Caco-2 (cell line): ENCODE measurements around the gene PGM1. TPM values are rescaled to one million over a fixed set of nuclear protein-coding genes. Genes with fewer than 3 reads are reported as not detected.

Experiments used
- BruUV-seq: library from RNA; stranded (reverse); fragments of 400-500 nt; replicated peaks from 2 replicates; lab custom pipeline; 2021; lab: Mats Ljungman, UMichigan
- CTCF ChIA-PET: fragments of 300-600 bp; sonication (Branson Sonifier 250); formaldehyde crosslinking; loops from one replicate; lab custom pipeline; 2022; ENCODE audit warnings: antibody characterized with exemption; lab: Charles Lee
- POLR2A ChIA-PET: fragments of 300-600 bp; sonication (Branson Sonifier 250); formaldehyde crosslinking; loops from one replicate; lab custom pipeline; 2022; ENCODE audit warnings: antibody characterized with exemption; lab: Charles Lee
- DNase-seq, 2 experiments: peaks; one replicate each; pipeline versions ENCODE4 v3.0.0 to v3.0.0-alpha.2; 2020 to 2022
- H3K27me3 ChIP-seq: replicated peaks from 2 replicates; pipeline ENCODE4 v1.6.0; 2011; ENCODE audit warnings: low read length; ENCODE audit not compliant: control insufficient read depth, insufficient read depth
- H3K36me3 ChIP-seq: 2 replicates; pipeline ENCODE4 v1.5.1; 2011; ENCODE audit warnings: low read length; ENCODE audit not compliant: control insufficient read depth, insufficient read depth
- H3K4me1 ChIP-seq: fragments of 250-450 bp; sonication (Bioruptor Pico); 2 replicates; pipeline ENCODE4 v1.5.1; 2020; ENCODE audit warnings: mild to moderate bottlenecking
- H3K4me3 ChIP-seq: 2 replicates; pipeline ENCODE4 v1.5.1; 2011; ENCODE audit warnings: low read depth, mild to moderate bottlenecking, control low read depth, low read length
- H3K9me3 ChIP-seq: fragments of 250-450 bp; sonication (Bioruptor Pico); 2 replicates; pipeline ENCODE4 v1.5.1; 2020; ENCODE audit warnings: mild to moderate bottlenecking, moderate library complexity
- H3K27ac Mint-ChIP-seq: one replicate; pipeline ENCODE4 v1.8.0; 2022; ENCODE audit warnings: mixed read lengths; ENCODE audit not compliant: unreplicated experiment
- H3K27me3 Mint-ChIP-seq: one replicate; pipeline ENCODE4 v1.8.0; 2022; ENCODE audit warnings: mixed read lengths; ENCODE audit not compliant: insufficient read depth, unreplicated experiment
- H3K36me3 Mint-ChIP-seq: one replicate; pipeline ENCODE4 v1.8.0; 2022; ENCODE audit warnings: mild to moderate bottlenecking, mixed read lengths; ENCODE audit not compliant: insufficient read depth, unreplicated experiment
- H3K4me1 Mint-ChIP-seq: one replicate; pipeline ENCODE4 v1.8.0; 2022; ENCODE audit warnings: low read depth, mixed read lengths; ENCODE audit not compliant: unreplicated experiment
- H3K4me3 Mint-ChIP-seq: one replicate; pipeline ENCODE4 v1.8.0; 2022; ENCODE audit warnings: mild to moderate bottlenecking, moderate library complexity, mixed read lengths; ENCODE audit not compliant: unreplicated experiment
- H3K9me3 Mint-ChIP-seq: one replicate; pipeline ENCODE4 v1.8.0; 2022; ENCODE audit warnings: mixed read lengths; ENCODE audit not compliant: unreplicated experiment
- CTCF ChIP-seq, 2 experiments: fragments of 200-600 bp in 1 of 2; IDR thresholded peaks; 1 replicate in 1 of 2; 2 replicates in 1 of 2; pipeline versions ENCODE4 v1.5.1 to v1.8.0; 2011 to 2022; ENCODE audit warnings: antibody characterized with exemption in 1 of 2, control low read depth in 1 of 2, inconsistent platforms in 1 of 2, low read depth in 1 of 2, low read length in 1 of 2, mild to moderate bottlenecking in 1 of 2, moderate library complexity in 1 of 2; ENCODE audit not compliant: insufficient read depth in 1 of 2, severe bottlenecking in 1 of 2, unreplicated experiment in 1 of 2
- intact Hi-C: fragments of 100-400 bp; cut with micrococcal nuclease; formaldehyde crosslinking; loops from one replicate; pipeline ENCODE4 v1.10.0; 2022; ENCODE audit not compliant: unreplicated experiment
- total RNA-seq: library from RNA; stranded (reverse); gene quantifications from 2 replicates; pipeline ENCODE4 v1.2.3, GENCODE V29; 2022

Gene PGM1
- total RNA-seq, 1 experiment from 2014 or later, result 22.5 TPM

GRCh38 chr1:63662056-63662836 is 69.0 kb downstream of the PGM1 start:
- Mint-ChIP-seq H3K4me1 (no peaks in the 10 kb centered on the region), H3K9me3 (no peaks in the 10 kb centered on the region), H3K36me3 (no peaks in the 10 kb centered on the region), H3K27ac (peak overlapping the region; percentile 53), H3K4me3 (no peak overlapping the region), H3K27me3 (no peaks in the 10 kb centered on the region)
- BruUV-seq, result no TSS peak
- Histone ChIP-seq H3K4me3 (no peak overlapping the region), H3K36me3 (no peaks in the 10 kb centered on the region), H3K27me3 (no peaks in the 10 kb centered on the region), H3K4me1 (0 out of 2 replicates have a peak, but pooled peaks cover 4% of the 10 kb centered on the region), H3K9me3 (0 out of 2 replicates have a peak, but pooled peaks cover 3% of the 10 kb centered on the region)
- no peak for DNase-seq
- no peak for TF ChIP-seq CTCF (IDR thresholded peaks at IDR 0.05; ENCODE audit: insufficient read depth in 1 of 2, low read depth in 1 of 2, low read length in 1 of 2, severe bottlenecking in 1 of 2, unreplicated experiment in 1 of 2)
- POLR2A ChIA-PET, result interaction anchor here (0.6 kb wide), 1 partner anchor 281 kb away, joined by 3 read pairs; no protein-coding TSS in a partner anchor
- CTCF ChIA-PET, result no interaction called here
- intact Hi-C loops, result no loop called here

DNA sequence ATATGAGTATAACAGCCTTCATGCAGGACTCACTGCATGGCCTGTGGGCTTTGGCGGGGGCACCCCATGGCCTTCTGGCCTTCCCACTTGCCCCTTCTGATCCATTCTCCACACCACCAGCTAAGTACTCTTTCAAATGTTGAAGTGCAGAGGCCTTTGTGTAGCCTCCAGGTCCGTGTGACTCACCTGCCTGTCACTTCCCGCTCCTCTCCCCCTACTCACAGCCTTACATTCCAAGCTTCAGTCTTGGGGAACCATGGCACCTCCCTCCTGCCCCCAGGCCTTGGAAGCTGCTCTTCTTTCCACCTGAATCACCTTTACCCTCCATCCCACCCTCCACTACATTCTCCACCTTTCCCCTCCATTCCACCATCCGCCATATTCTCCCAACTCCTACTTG is 69.6 kb downstream of the PGM1 start:
- no peak for TF ChIP-seq CTCF (IDR thresholded peaks at IDR 0.05; ENCODE audit: insufficient read depth in 1 of 2, low read depth in 1 of 2, low read length in 1 of 2, severe bottlenecking in 1 of 2, unreplicated experiment in 1 of 2)
- Mint-ChIP-seq H3K36me3 (no peaks in the 10 kb centered on the region), H3K27ac (no peak overlapping the region), H3K4me3 (no peak overlapping the region), H3K27me3 (no peaks in the 10 kb centered on the region), H3K9me3 (no peaks in the 10 kb centered on the region), H3K4me1 (no peaks in the 10 kb centered on the region)
- no peaks in the 10 kb centered on the region for H3K36me3 ChIP-seq
- BruUV-seq, result no TSS peak
- no peak for DNase-seq
- intact Hi-C loops, result no loop called here
- H3K4me1 ChIP-seq, result 0 out of 2 replicates have a peak, but pooled peaks cover 4% of the 10 kb centered on the region
- 0 out of 2 replicates have a peak, but pooled peaks cover 3% of the 10 kb centered on the region for H3K9me3 ChIP-seq
- no peak overlapping the region for H3K4me3 ChIP-seq
- POLR2A ChIA-PET, result interaction anchor here (0.6 kb wide), 1 partner anchor 280 kb away, joined by 3 read pairs; no protein-coding TSS in a partner anchor
- H3K27me3 ChIP-seq, result no peaks in the 10 kb centered on the region
- CTCF ChIA-PET, result no interaction called here

- 0 out of 2 replicates have a peak, but pooled peaks cover 3% of the 10 kb centered on the region for H3K9me3 ChIP-seq
- no peaks in the 10 kb centered on the region for H3K4me1 Mint-ChIP-seq
- H3K36me3 ChIP-seq, result no peaks in the 10 kb centered on the region
- H3K4me3 Mint-ChIP-seq, result no peak overlapping the region
- peak overlapping the region; percentile 15 for H3K27ac Mint-ChIP-seq
- no peaks in the 10 kb centered on the region for H3K9me3 Mint-ChIP-seq
- intact Hi-C loops, result no loop called here
- no peak for DNase-seq
- H3K36me3 Mint-ChIP-seq, result no peaks in the 10 kb centered on the region
- ChIA-PET POLR2A (interaction anchor here (0.6 kb wide), 1 partner anchor 280 kb away, joined by 3 read pairs; no protein-coding TSS in a partner anchor), CTCF (no interaction called here)
- H3K4me3 ChIP-seq, result no peak overlapping the region
- no peaks in the 10 kb centered on the region for H3K27me3 Mint-ChIP-seq
- 0 out of 2 replicates have a peak, but pooled peaks cover 4% of the 10 kb centered on the region for H3K4me1 ChIP-seq
- no peak for TF ChIP-seq CTCF (IDR thresholded peaks at IDR 0.05; ENCODE audit: insufficient read depth in 1 of 2, low read depth in 1 of 2, low read length in 1 of 2, severe bottlenecking in 1 of 2, unreplicated experiment in 1 of 2)
- H3K27me3 ChIP-seq, result no peaks in the 10 kb centered on the region
- no TSS peak for BruUV-seq
Measured at GRCh38 chr1:63663301-63663700, 70.1 kb downstream of the PGM1 start.
